A549 (cell line): Measurements from ENCODE around the gene SEMA4D.

Experiments used
- BHLHE40 ChIP-seq: IDR thresholded peaks from 2 replicates; pipeline ENCODE4 v1.6.1; 2012; ENCODE audit warnings: low read depth, low read length, inconsistent platforms
- CBX8 ChIP-seq: fragments of 200-600 bp; sonication (generic); IDR thresholded peaks from 2 replicates; pipeline ENCODE4 v1.6.1; 2016
- CEBPB ChIP-seq, 2 experiments: fragments of >200 bp in 1 of 2; sonication (Bioruptor Twin) in 1 of 2; formaldehyde crosslinking in 1 of 2; IDR thresholded peaks; 2 replicates each; pipeline ENCODE4 v1.6.1; 2012 to 2016
- EP300 ChIP-seq, 2 experiments: fragments of >200 bp; sonication (Bioruptor Twin); formaldehyde crosslinking; IDR thresholded peaks; 2 replicates in 1 of 2; 3 replicates in 1 of 2; pipeline ENCODE4 v1.6.1; 2016 to 2017
- MAFK ChIP-seq: fragments of 450-650 bp; IDR thresholded peaks from 2 replicates; pipeline ENCODE4 v1.6.1; 2014; ENCODE audit not compliant: partially characterized antibody
- POLR2A ChIP-seq: IDR thresholded peaks from 2 replicates; pipeline ENCODE4 v1.6.1; 2012; ENCODE audit warnings: mild to moderate bottlenecking, low read length
- RAD21 ChIP-seq, 2 experiments: fragments of >200 bp in 1 of 2; sonication (Bioruptor Twin) in 1 of 2; formaldehyde crosslinking in 1 of 2; IDR thresholded peaks in 1 of 2; conservative IDR thresholded peaks in 1 of 2; 2 replicates in 1 of 2; 3 replicates in 1 of 2; pipeline ENCODE4 v1.6.1; 2012 to 2018; ENCODE audit warnings: inconsistent platforms in 1 of 2
- SMC3 ChIP-seq: fragments of >200 bp; sonication (Bioruptor Twin); formaldehyde crosslinking; IDR thresholded peaks from 3 replicates; pipeline ENCODE4 v1.6.1; 2018; ENCODE audit warnings: inconsistent platforms
- TFCP2L1 ChIP-seq: fragments of 250-450 bp; sonication (Bioruptor Pico); IDR thresholded peaks from 2 replicates; pipeline ENCODE4 v1.5.0; 2021; ENCODE audit warnings: mild to moderate bottlenecking
- TP53 ChIP-seq: fragments of 250-450 bp; sonication (Bioruptor Pico); IDR thresholded peaks from 2 replicates; pipeline ENCODE4 v1.5.0; 2021; ENCODE audit warnings: mild to moderate bottlenecking, moderate library complexity
- TF ChIP-seq, protein P1 (sequence below): fragments of 200-600 bp; sonication (generic); IDR thresholded peaks from 2 replicates; pipeline ENCODE4 v1.6.1; 2016; ENCODE audit warnings: antibody characterized with exemption, mild to moderate bottlenecking, moderate library complexity
- TF ChIP-seq, protein P2 (sequence below): fragments of >200 bp; sonication (Bioruptor Twin); formaldehyde crosslinking; IDR thresholded peaks from 3 replicates; pipeline ENCODE4 v1.5.1; 2016
- TF ChIP-seq, protein P3 (sequence below): fragments of 150-350 bp; IDR thresholded peaks from 2 replicates; pipeline ENCODE4 v1.6.1; 2014; ENCODE audit warnings: low read depth, mild to moderate bottlenecking, low read length
- TF ChIP-seq, protein P4 (sequence below): fragments of 250-450 bp; sonication (Bioruptor Pico); IDR thresholded peaks from 2 replicates; pipeline ENCODE4 v1.5.0; 2020; ENCODE audit warnings: low read depth, mild to moderate bottlenecking, moderate library complexity

DNA sequence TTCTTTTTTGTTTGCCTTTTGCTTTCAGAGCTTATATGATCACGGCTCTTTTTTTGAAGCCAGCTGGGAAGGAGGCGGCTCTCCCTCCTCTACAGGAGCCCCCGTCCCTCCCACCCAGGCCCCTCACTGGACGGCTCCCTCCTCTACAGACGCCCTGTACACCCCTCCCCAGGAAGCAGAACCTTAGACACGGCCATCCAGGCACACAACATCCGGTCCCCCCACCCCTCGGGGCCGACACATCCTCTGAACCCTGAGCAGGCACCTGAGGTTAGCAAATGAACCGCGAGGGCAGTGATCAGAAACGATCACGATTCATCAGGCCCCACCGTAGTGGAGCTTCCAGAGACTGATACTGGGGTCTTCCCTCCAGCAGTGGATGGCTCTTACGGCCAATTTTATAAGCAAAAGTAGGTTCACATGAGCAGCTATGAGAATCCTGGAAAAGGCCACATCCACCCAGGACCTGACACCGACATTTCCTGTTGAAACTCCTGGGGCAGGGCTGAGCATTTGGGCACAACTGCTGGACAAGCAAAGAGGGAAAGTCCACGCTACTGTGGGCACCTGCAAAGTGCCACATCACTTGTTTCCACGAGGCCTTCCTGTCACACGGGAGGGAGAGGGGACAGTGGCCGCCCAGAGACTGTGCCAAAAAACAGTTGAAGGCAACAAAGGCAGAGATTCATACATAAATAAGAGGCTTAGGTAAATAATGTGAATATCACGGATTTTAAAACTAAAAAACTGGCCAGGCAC, 78.9 kb downstream of the SEMA4D start:
- TF ChIP-seq, protein P1, sequence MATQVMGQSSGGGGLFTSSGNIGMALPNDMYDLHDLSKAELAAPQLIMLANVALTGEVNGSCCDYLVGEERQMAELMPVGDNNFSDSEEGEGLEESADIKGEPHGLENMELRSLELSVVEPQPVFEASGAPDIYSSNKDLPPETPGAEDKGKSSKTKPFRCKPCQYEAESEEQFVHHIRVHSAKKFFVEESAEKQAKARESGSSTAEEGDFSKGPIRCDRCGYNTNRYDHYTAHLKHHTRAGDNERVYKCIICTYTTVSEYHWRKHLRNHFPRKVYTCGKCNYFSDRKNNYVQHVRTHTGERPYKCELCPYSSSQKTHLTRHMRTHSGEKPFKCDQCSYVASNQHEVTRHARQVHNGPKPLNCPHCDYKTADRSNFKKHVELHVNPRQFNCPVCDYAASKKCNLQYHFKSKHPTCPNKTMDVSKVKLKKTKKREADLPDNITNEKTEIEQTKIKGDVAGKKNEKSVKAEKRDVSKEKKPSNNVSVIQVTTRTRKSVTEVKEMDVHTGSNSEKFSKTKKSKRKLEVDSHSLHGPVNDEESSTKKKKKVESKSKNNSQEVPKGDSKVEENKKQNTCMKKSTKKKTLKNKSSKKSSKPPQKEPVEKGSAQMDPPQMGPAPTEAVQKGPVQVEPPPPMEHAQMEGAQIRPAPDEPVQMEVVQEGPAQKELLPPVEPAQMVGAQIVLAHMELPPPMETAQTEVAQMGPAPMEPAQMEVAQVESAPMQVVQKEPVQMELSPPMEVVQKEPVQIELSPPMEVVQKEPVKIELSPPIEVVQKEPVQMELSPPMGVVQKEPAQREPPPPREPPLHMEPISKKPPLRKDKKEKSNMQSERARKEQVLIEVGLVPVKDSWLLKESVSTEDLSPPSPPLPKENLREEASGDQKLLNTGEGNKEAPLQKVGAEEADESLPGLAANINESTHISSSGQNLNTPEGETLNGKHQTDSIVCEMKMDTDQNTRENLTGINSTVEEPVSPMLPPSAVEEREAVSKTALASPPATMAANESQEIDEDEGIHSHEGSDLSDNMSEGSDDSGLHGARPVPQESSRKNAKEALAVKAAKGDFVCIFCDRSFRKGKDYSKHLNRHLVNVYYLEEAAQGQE = no peak
- no peak for TF ChIP-seq MAFK
- TF ChIP-seq TFCP2L1 (CRISPR knock-in tag) = no peak
- TF ChIP-seq, protein P2, sequence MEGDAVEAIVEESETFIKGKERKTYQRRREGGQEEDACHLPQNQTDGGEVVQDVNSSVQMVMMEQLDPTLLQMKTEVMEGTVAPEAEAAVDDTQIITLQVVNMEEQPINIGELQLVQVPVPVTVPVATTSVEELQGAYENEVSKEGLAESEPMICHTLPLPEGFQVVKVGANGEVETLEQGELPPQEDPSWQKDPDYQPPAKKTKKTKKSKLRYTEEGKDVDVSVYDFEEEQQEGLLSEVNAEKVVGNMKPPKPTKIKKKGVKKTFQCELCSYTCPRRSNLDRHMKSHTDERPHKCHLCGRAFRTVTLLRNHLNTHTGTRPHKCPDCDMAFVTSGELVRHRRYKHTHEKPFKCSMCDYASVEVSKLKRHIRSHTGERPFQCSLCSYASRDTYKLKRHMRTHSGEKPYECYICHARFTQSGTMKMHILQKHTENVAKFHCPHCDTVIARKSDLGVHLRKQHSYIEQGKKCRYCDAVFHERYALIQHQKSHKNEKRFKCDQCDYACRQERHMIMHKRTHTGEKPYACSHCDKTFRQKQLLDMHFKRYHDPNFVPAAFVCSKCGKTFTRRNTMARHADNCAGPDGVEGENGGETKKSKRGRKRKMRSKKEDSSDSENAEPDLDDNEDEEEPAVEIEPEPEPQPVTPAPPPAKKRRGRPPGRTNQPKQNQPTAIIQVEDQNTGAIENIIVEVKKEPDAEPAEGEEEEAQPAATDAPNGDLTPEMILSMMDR = no peak
- no peak for TF ChIP-seq BHLHE40
- TF ChIP-seq SMC3 = no peak
- no peak for TF ChIP-seq CBX8
- TF ChIP-seq EP300 (IDR thresholded peaks at IDR 0.05) = no peak
- TF ChIP-seq POLR2A = no peak
- TF ChIP-seq CEBPB (IDR thresholded peaks at IDR 0.05) = no peak
- TF ChIP-seq RAD21 (conservative IDR thresholded peaks at IDR 0.05 in 1 of 2, IDR thresholded peaks at IDR 0.05 in 1 of 2) = no peak
- no peak for TF ChIP-seq TP53 (CRISPR knock-in tag)
- TF ChIP-seq, protein P3, sequence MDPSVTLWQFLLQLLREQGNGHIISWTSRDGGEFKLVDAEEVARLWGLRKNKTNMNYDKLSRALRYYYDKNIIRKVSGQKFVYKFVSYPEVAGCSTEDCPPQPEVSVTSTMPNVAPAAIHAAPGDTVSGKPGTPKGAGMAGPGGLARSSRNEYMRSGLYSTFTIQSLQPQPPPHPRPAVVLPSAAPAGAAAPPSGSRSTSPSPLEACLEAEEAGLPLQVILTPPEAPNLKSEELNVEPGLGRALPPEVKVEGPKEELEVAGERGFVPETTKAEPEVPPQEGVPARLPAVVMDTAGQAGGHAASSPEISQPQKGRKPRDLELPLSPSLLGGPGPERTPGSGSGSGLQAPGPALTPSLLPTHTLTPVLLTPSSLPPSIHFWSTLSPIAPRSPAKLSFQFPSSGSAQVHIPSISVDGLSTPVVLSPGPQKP = no peak
- TF ChIP-seq, protein P4, sequence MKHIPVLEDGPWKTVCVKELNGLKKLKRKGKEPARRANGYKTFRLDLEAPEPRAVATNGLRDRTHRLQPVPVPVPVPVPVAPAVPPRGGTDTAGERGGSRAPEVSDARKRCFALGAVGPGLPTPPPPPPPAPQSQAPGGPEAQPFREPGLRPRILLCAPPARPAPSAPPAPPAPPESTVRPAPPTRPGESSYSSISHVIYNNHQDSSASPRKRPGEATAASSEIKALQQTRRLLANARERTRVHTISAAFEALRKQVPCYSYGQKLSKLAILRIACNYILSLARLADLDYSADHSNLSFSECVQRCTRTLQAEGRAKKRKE (CRISPR knock-in tag) = no peak
